Brain pericyte (primary cell): ENCODE data around the gene PLCL1.
"Not testable (repeated sequence)": the region's sequence is repeated elsewhere in the genome, so short reads cannot be mapped to it uniquely, and the experiment has no call there.

Experiments
- DNase-seq: peaks from one replicate; pipeline ENCODE4 v3.0.0-alpha.2; 2012; ENCODE audit warnings: low read depth, low spot score

Gene PLCL1

DNA sequence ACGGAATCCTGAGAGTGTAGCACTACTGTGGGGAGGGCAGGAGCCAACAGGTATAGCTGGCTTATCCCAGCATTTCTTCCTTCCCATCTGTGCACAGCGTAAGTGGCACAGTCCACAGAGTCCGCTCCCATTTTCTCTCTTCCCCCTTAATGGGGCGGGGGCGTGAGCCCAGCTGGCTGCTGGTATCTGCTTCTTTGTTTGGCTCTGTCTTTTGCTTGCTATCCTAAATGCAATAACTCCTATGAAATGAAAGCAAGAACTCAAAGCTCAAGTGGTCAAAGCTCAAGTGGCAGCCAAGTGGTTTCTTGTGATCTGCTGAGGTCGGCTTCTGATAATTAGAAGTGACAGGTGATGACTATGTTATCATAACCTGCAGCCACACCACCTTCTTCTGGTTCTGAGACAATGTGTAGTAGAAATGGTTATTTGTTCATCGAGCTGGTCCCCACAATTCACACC lies 192.7 kb downstream of the PLCL1 start:
- no peak for DNase-seq

- DNase-seq: no peak
Measured at GRCh38 chr2:197998702-197999101, 194.3 kb downstream of the PLCL1 start.

- DNase-seq: no peak
Measured at GRCh38 chr2:198000417-198000816, 196.0 kb downstream of the PLCL1 start.

- no peak for DNase-seq
Measured at GRCh38 chr2:198004173-198004572, 199.8 kb downstream of the PLCL1 start.

- no peak for DNase-seq
Measured at GRCh38 chr2:198004921-198005829, 200.8 kb downstream of the PLCL1 start.

GRCh38 chr2:198006733-198007132 lies 202.3 kb downstream of the PLCL1 start:
- DNase-seq: no peak

- no peak for DNase-seq
Measured at GRCh38 chr2:198008230-198008629, 203.8 kb downstream of the PLCL1 start.

GRCh38 chr2:198012025-198012424 lies 207.6 kb downstream of the PLCL1 start:
- DNase-seq: no peak

- DNase-seq: no peak
Measured at GRCh38 chr2:198016243-198016642, 211.8 kb downstream of the PLCL1 start.

DNA sequence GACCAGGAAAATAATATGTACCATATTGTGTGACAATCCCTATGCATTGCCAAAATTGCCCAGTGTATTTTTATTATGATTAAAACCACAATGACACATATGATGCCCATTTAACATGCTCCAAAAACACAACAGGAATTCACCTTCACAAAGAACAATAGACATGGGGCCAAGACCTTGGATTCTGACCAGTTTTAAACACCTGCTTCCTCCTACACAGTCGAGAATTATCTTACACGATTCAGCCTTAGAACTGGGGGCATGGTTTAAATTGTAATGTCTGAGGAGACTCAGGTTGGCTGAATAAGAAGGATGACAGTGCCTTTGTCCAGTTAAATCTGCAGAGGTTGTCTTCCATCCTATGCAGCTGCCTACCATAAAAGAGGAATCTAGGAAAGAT lies 212.7 kb downstream of the PLCL1 start:
- no peak for DNase-seq

DNA sequence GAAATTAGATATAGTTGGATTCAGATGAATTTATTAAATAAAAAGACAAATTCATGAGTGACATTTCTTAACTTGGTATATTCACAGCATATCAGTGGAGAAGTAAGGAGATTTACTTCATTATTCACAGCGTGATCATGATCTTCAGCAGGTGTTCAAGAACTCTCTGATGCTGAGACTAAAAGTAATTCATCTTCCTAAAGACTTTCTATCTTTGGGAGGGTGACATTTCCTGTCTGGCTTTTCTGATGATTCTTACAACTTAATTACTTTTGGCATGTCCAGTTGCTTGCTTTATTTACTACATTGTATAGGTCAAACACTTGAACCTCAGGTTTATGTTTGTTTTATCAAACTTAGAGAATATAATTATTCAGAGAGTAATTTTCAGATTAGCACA lies 224.6 kb downstream of the PLCL1 start:
- no peak for DNase-seq

- not testable (repeated sequence) for DNase-seq
Measured at GRCh38 chr2:198029576-198029975, 225.2 kb downstream of the PLCL1 start.

DNA sequence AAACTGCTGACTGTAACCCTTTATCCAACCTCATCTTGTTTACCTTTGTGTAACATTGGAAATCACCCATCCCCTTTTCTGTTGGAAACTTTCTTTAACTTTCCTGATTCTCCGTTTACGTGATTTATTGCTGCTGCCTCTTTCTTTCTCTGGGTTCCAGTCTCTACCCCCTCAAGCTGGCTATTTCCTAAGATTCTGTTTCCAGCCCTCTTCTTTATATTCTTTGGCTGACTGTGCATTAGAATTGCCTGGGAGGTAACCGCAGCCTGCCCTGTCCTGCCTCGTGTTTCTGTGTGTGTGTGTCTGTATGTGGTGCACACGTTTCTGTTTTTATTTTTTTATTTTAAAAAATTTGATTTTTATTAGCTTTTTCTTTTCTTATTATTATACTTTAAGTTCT lies 229.2 kb downstream of the PLCL1 start:
- no peak for DNase-seq

DNA sequence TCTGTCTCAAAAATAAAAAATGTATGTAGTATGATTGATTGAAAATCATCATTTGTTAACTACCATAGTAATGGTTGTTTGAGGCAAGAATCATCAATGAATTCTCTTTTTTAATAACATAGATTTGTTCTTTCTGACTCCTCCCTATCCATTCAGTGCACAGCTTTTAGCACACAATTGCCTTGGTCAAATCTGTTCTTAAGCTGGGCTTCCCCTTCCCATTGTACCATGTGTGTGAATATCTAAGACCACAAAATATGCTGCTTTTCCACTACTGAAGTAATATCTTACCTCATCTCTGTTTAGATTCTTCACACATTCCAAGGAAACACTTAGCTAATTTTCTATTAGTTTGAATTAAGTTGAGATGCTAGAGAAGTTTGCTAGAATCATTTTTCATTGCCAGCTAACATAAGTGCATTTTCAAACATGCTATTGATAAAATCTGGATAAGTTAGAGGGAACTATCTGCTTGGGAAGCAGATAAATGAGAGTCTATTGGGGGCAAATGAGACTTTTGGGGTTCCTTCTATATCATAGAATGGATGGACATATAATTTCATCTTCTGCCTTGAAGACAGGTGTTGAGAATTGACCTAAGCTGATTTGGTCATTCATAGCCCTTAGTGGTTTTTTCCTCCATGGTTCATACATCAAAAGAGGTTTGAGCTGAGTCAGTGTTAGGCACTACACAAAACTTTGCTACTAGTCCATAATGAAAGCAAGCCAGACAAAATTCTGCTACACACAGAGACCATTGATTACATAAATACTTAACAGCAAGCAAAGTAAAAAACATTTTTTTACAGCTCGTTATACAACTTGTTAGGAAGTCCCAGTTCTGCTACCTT lies 231.9 kb downstream of the PLCL1 start:
- no peak for DNase-seq

- DNase-seq: no peak
Measured at GRCh38 chr2:198040835-198041234, 236.4 kb downstream of the PLCL1 start.

GRCh38 chr2:198042189-198042588 lies 237.8 kb downstream of the PLCL1 start:
- no peak for DNase-seq

GRCh38 chr2:198044777-198045176 lies 240.4 kb downstream of the PLCL1 start:
- no peak for DNase-seq

DNA sequence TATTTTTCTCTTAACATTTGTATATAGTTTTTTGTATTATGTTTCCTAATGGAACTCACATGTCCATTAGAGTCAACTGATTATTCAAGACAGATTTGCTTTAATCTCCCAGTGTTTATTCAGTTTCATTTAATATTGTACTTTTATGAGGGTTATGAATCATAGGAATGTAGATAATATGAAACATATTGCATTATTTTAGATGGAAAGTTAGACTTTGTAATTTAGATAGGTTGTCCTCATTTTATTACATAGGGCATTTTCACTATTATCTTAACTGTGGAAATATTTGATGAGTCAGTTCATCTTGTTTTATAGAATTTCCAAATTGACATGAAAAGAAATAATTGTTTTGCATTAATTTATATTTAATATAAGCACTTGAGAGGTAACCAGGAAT lies 240.8 kb downstream of the PLCL1 start:
- DNase-seq: no peak

- DNase-seq: no peak
Measured at GRCh38 chr2:198052741-198053140, 248.3 kb downstream of the PLCL1 start.

- no peak for DNase-seq
Measured at GRCh38 chr2:198053148-198053547, 248.8 kb downstream of the PLCL1 start.

- DNase-seq: no peak
Measured at GRCh38 chr2:198053776-198054175, 249.4 kb downstream of the PLCL1 start.

- DNase-seq: no peak
Measured at GRCh38 chr2:198054299-198054698, 249.9 kb downstream of the PLCL1 start.

- no peak for DNase-seq
Measured at GRCh38 chr2:198055716-198056115, 251.3 kb downstream of the PLCL1 start.
